DOHH2 (cell line): ENCODE results near the gene JOSD1.

Experiments
- CTCF ChIP-seq: fragments of 200-600 bp; sonication (generic); IDR thresholded peaks from one replicate; pipeline ENCODE4 v1.5.1; 2014; ENCODE audit warnings: antibody characterized with exemption, mild to moderate bottlenecking, low read depth, low read length; ENCODE audit not compliant: poor library complexity, severe bottlenecking
- EZH2phosphoT487 ChIP-seq: fragments of 200-600 bp; sonication (generic); IDR thresholded peaks from 2 replicates; pipeline ENCODE4 v1.6.1; 2017; ENCODE audit warnings: borderline replicate concordance, mild to moderate bottlenecking, antibody characterized with exemption, low read length, moderate library complexity, mixed read lengths

GRCh38 chr22:38717244-38717643 is 16.5 kb upstream of the JOSD1 start:
- no peak for TF ChIP-seq CTCF
- TF ChIP-seq EZH2phosphoT487: no peak
